Ovary (tissue), 3 donors: ENCODE results near the gene SFI1.

Experiments
- EP300 ChIP-seq: sonication (generic); formaldehyde crosslinking; IDR thresholded peaks from one replicate; pipeline ENCODE4 v1.6.1; 2017; ENCODE audit warnings: antibody characterized with exemption
- POLR2A ChIP-seq: fragments of 450-650 bp; IDR thresholded peaks from one replicate; pipeline ENCODE4 v1.6.1; 2017; ENCODE audit warnings: antibody characterized with exemption, mild to moderate bottlenecking, moderate library complexity
- TF ChIP-seq, protein P1 (sequence below), 3 donors: fragments of 450-650 bp in 2 of 3; fragments of 200-600 bp in 1 of 3; IDR thresholded peaks; one replicate each; pipeline versions ENCODE4 v1.5.1 to v1.8.0; 2016 to 2022; ENCODE audit warnings: antibody characterized with exemption in 3 of 3, mild to moderate bottlenecking in 1 of 3
- donor health status: DM: no; HTN: no; CAD: no.

- TF ChIP-seq, protein P1, sequence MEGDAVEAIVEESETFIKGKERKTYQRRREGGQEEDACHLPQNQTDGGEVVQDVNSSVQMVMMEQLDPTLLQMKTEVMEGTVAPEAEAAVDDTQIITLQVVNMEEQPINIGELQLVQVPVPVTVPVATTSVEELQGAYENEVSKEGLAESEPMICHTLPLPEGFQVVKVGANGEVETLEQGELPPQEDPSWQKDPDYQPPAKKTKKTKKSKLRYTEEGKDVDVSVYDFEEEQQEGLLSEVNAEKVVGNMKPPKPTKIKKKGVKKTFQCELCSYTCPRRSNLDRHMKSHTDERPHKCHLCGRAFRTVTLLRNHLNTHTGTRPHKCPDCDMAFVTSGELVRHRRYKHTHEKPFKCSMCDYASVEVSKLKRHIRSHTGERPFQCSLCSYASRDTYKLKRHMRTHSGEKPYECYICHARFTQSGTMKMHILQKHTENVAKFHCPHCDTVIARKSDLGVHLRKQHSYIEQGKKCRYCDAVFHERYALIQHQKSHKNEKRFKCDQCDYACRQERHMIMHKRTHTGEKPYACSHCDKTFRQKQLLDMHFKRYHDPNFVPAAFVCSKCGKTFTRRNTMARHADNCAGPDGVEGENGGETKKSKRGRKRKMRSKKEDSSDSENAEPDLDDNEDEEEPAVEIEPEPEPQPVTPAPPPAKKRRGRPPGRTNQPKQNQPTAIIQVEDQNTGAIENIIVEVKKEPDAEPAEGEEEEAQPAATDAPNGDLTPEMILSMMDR (IDR thresholded peaks at IDR 0.05), result no peak
- TF ChIP-seq POLR2A (no peak), EP300 (no peak)
Measured at GRCh38 chr22:31646186-31647019, 150.1 kb downstream of the SFI1 start.
